HFFc6 (cell line): Measurements from ENCODE around the gene KIRREL3. TPM values are rescaled to one million over a fixed set of nuclear protein-coding genes. Genes with fewer than 3 reads are reported as not detected.
A peak's percentile ranks its signal among the peaks of the same experiment; 100 is the strongest.

Source experiments
- DNase-seq: peaks from one replicate; pipeline ENCODE4 v3.0.0-alpha.2; 2018
- H3K27ac Mint-ChIP-seq: 2 replicates; pipeline ENCODE4 v1.8.0; 2020; ENCODE audit warnings: mild to moderate bottlenecking, mixed read lengths
- H3K27me3 Mint-ChIP-seq: 2 replicates; pipeline ENCODE4 v1.8.0; 2021; ENCODE audit warnings: mild to moderate bottlenecking, moderate library complexity, mixed read lengths; ENCODE audit not compliant: insufficient read depth
- H3K36me3 Mint-ChIP-seq: 2 replicates; pipeline ENCODE4 v1.8.0; 2021; ENCODE audit warnings: low read depth, mixed read lengths
- H3K4me1 Mint-ChIP-seq: 2 replicates; pipeline ENCODE4 v1.8.0; 2020; ENCODE audit warnings: low read depth, mixed read lengths
- H3K4me3 Mint-ChIP-seq: 2 replicates; pipeline ENCODE4 v1.8.0; 2020; ENCODE audit warnings: mild to moderate bottlenecking, moderate library complexity, mixed read lengths
- H3K9me3 Mint-ChIP-seq: 2 replicates; pipeline ENCODE4 v1.8.0; 2020; ENCODE audit warnings: mild to moderate bottlenecking, mixed read lengths
- total RNA-seq, 6 experiments: library from RNA; stranded (reverse); fragmentation: NEBNext Ultra II Directional; extraction: Animal tissue kit (Norgen Biotek cat#: 25700); gene quantifications; 2 replicates in 1 of 6; 3 replicates in 5 of 6; pipeline ENCODE4 v1.2.3, GENCODE V29; 2021
- TF ChIP-seq, protein P1 (sequence below): fragments of 200-600 bp; sonication (generic); IDR thresholded peaks from 2 replicates; pipeline ENCODE4 v1.5.0; 2021; ENCODE audit warnings: antibody characterized with exemption, mild to moderate bottlenecking

KIRREL3 gene
- total RNA-seq, 6 experiments from 2014 or later = 22.2 to 38.2 (median 33.2) TPM

GRCh38 chr11:126598344-126599216, 402.0 kb downstream of the KIRREL3 start:
- peaks cover 18% of the 10 kb centered on the region for H3K36me3 Mint-ChIP-seq
- no peaks in the 10 kb centered on the region for H3K27me3 Mint-ChIP-seq
- no peaks in the 10 kb centered on the region; the same call in 1 of the 2 replicates for H3K9me3 Mint-ChIP-seq
- peaks cover 10% of the 10 kb centered on the region for H3K4me1 Mint-ChIP-seq
- no peak overlapping the region for H3K27ac Mint-ChIP-seq
- DNase-seq = no peak
- H3K4me3 Mint-ChIP-seq = no peak overlapping the region
- TF ChIP-seq, protein P1, sequence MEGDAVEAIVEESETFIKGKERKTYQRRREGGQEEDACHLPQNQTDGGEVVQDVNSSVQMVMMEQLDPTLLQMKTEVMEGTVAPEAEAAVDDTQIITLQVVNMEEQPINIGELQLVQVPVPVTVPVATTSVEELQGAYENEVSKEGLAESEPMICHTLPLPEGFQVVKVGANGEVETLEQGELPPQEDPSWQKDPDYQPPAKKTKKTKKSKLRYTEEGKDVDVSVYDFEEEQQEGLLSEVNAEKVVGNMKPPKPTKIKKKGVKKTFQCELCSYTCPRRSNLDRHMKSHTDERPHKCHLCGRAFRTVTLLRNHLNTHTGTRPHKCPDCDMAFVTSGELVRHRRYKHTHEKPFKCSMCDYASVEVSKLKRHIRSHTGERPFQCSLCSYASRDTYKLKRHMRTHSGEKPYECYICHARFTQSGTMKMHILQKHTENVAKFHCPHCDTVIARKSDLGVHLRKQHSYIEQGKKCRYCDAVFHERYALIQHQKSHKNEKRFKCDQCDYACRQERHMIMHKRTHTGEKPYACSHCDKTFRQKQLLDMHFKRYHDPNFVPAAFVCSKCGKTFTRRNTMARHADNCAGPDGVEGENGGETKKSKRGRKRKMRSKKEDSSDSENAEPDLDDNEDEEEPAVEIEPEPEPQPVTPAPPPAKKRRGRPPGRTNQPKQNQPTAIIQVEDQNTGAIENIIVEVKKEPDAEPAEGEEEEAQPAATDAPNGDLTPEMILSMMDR = no peak

- Mint-ChIP-seq H3K36me3 (peaks cover 18% of the 10 kb centered on the region), H3K4me3 (no peak overlapping the region), H3K4me1 (peaks cover 18% of the 10 kb centered on the region), H3K9me3 (no peaks in the 10 kb centered on the region; the same call in 1 of the 2 replicates), H3K27ac (no peak overlapping the region), H3K27me3 (no peaks in the 10 kb centered on the region)
- TF ChIP-seq, protein P1 = no peak
- DNase-seq = no peak
Observed at GRCh38 chr11:126597041-126597440, 403.5 kb downstream of the KIRREL3 start.

- TF ChIP-seq, protein P1 = no peak
- Mint-ChIP-seq H3K27ac (no peak overlapping the region), H3K4me1 (peaks cover 18% of the 10 kb centered on the region), H3K9me3 (no peaks in the 10 kb centered on the region; the same call in 1 of the 2 replicates), H3K27me3 (no peaks in the 10 kb centered on the region), H3K4me3 (no peak overlapping the region), H3K36me3 (peaks cover 18% of the 10 kb centered on the region)
- DNase-seq = no peak
Observed at GRCh38 chr11:126596474-126596873, 404.1 kb downstream of the KIRREL3 start.

- no peak for DNase-seq
- Mint-ChIP-seq H3K4me3 (no peak overlapping the region), H3K27ac (no peak overlapping the region), H3K27me3 (no peaks in the 10 kb centered on the region), H3K36me3 (peaks cover 18% of the 10 kb centered on the region), H3K4me1 (peaks cover 11% of the 10 kb centered on the region; the same call in 1 of the 2 replicates), H3K9me3 (no peaks in the 10 kb centered on the region; the same call in 1 of the 2 replicates)
- TF ChIP-seq, protein P1 = 0 out of 2 replicates have a peak, but pooled peaks have one; percentile 7
Observed at GRCh38 chr11:126595560-126595959, 405.0 kb downstream of the KIRREL3 start.

- Mint-ChIP-seq H3K9me3 (no peaks in the 10 kb centered on the region; the same call in 1 of the 2 replicates), H3K27ac (no peak overlapping the region), H3K36me3 (peaks cover 18% of the 10 kb centered on the region), H3K27me3 (no peaks in the 10 kb centered on the region; the same call in 1 of the 2 replicates), H3K4me3 (no peak overlapping the region), H3K4me1 (peaks cover 15% of the 10 kb centered on the region)
- TF ChIP-seq, protein P1 = no peak
- DNase-seq = no peak
Observed at GRCh38 chr11:126594921-126595367, 405.6 kb downstream of the KIRREL3 start.
